ENCODE data around the gene GBA2. TPM values are rescaled to one million over a fixed set of nuclear protein-coding genes. Genes with fewer than 3 reads are reported as not detected.

The GBA2 gene
- total RNA-seq, 2 experiments from 2014 or later: 57.7 to 58.8 TPM

GRCh38 chr9:35731415-35732184, 17.4 kb downstream of the GBA2 start:
- no peaks in the 10 kb centered on the region for H3K27me3 Mint-ChIP-seq
- peaks cover 11% of the 10 kb centered on the region for H3K36me3 Mint-ChIP-seq
- H3K27ac Mint-ChIP-seq: peak overlapping the region; percentile 87
- H3K4me3 Mint-ChIP-seq: no peak overlapping the region
- H3K4me1 Mint-ChIP-seq: peaks cover 23% of the 10 kb centered on the region
- DNase-seq (no peak), ATAC-seq (peak; percentile 1)
- CTCF ChIA-PET: interaction anchor here (0.6 to 11.1 kb wide), 24 partner anchors 10 to 617 kb away, joined by 3 to 150 read pairs (median 6); partner anchors contain the start of genes ARHGEF39, CCDC107, GBA2 and HINT2
- H3K9me3 Mint-ChIP-seq (ENCODE audit: low read depth): no peaks in the 10 kb centered on the region

DNA sequence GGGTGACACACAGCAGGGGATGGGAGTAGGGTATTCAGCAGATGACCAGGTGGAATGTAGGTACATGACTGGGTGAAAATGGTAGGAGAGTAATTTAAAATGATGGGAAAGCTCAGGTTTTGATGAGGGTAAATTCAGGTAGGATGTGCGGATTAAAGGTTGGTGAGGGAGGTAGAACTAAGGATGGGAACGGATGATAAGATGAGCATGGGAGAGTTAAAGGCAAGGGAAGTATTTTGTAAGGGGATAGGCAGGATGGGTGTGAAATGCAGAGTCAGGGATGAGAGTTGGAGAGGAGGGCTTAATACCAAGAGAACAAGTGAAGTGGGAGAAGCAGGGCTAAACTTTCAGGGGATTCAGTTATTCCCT, 18.6 kb downstream of the GBA2 start:
- no peak overlapping the region for H3K27ac Mint-ChIP-seq
- CTCF ChIA-PET: interaction anchor here (0.7 to 11.1 kb wide), 13 partner anchors 9 to 114 kb away, joined by 3 to 150 read pairs (median 6); partner anchors contain the start of genes ARHGEF39, CCDC107, GBA2 and RGP1
- no peak overlapping the region for H3K4me3 Mint-ChIP-seq
- peaks cover 23% of the 10 kb centered on the region for H3K4me1 Mint-ChIP-seq
- no peak for DNase-seq
- no peaks in the 10 kb centered on the region for H3K27me3 Mint-ChIP-seq
- ATAC-seq: no peak
- H3K36me3 Mint-ChIP-seq: peaks cover 13% of the 10 kb centered on the region
- no peaks in the 10 kb centered on the region for H3K9me3 Mint-ChIP-seq (ENCODE audit: low read depth)

DNA sequence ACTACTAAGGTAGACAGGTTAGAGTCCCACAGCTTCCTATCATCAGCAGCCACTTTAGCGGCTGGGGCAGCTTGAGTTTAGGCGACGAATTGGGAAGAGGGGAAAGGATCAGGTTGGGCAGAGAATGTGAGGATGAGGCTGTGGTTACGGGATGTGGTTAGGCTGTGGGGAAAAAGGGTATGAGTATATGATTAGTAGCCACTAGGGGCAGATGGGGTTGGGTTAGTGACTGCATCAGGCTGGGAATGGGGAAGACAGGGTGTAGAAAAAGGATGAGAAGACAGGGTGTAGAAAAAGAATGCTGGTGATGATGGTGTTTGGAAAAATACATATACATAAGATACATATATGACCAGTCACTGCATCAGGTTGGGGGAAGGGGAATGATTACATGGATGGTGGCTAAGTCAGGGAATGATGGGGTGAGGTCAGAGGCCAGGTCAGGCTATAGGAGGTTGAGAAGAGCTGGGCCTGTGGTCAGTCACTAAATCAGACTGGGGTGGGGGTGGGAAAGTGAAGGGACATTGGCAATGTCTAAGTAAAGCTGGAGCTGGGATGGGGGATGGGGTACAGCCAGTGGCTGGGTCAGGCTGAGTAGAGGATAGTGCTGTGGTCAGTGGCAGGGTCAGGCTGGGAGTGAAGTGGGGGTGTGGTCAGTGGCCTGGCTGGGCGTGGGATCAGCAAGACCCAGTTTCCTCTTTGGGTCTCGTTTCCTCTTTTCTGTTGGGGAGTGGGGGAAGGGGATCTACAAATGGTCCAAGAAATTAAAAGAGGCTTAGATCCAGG, 19.1 kb downstream of the GBA2 start:
- Mint-ChIP-seq H3K27me3 (no peaks in the 10 kb centered on the region), H3K9me3 (ENCODE audit: low read depth) (no peaks in the 10 kb centered on the region), H3K36me3 (peaks cover 14% of the 10 kb centered on the region), H3K4me3 (no peak overlapping the region), H3K4me1 (peaks cover 22% of the 10 kb centered on the region), H3K27ac (no peak overlapping the region)
- DNase-seq (peak; percentile 75), ATAC-seq (no peak)
- CTCF ChIA-PET: interaction anchor here (0.6 to 11.1 kb wide), 17 partner anchors 9 to 746 kb away, joined by 3 to 150 read pairs (median 14); partner anchors contain the start of genes ARHGEF39, CCDC107, GBA2 and RGP1

DNA sequence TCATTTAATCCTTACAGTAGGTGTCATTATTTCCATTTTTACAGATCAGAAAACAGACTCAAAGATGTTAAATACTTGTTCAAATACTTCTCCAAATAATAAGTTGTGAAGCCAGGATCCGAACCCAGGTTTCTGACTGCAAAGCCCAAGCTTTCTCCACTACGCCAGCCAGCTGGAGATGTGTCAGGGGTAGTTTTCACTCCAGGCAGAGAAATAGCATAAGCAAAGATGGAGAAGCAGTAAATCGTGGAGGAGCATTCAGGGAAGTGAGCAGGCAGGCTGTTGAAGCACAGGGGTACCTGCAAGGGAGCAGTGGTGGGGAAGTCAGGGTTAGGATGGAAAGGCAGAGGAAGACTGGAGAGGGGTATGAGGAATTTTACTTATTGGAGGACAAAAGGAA, 19.9 kb downstream of the GBA2 start:
- H3K4me1 Mint-ChIP-seq: peaks cover 20% of the 10 kb centered on the region
- H3K9me3 Mint-ChIP-seq (ENCODE audit: low read depth): no peaks in the 10 kb centered on the region
- ATAC-seq (no peak), DNase-seq (no peak)
- no peaks in the 10 kb centered on the region for H3K27me3 Mint-ChIP-seq
- H3K27ac Mint-ChIP-seq: no peak overlapping the region
- H3K36me3 Mint-ChIP-seq: peaks cover 21% of the 10 kb centered on the region
- H3K4me3 Mint-ChIP-seq: no peak overlapping the region
- CTCF ChIA-PET: interaction anchor here (0.6 to 7.3 kb wide), 12 partner anchors 8 to 745 kb away, joined by 3 to 68 read pairs (median 17); partner anchors contain the start of genes CCDC107, GBA2, RGP1 and RMRP

GRCh38 chr9:35728041-35728971, 20.7 kb downstream of the GBA2 start:
- CTCF ChIA-PET: interaction anchor here (0.7 to 7.3 kb wide), 24 partner anchors 7 to 744 kb away, joined by 3 to 68 read pairs (median 6); partner anchors contain the start of genes ARHGEF39, CCDC107, GBA2 and RGP1
- H3K27ac Mint-ChIP-seq: no peak overlapping the region
- H3K36me3 Mint-ChIP-seq: peaks cover 22% of the 10 kb centered on the region
- ATAC-seq: peak; percentile 1
- peaks cover 13% of the 10 kb centered on the region for H3K4me1 Mint-ChIP-seq
- no peaks in the 10 kb centered on the region for H3K27me3 Mint-ChIP-seq
- no peak overlapping the region for H3K4me3 Mint-ChIP-seq
- peak; percentile 91 for DNase-seq
- H3K9me3 Mint-ChIP-seq (ENCODE audit: low read depth): no peaks in the 10 kb centered on the region

GRCh38 chr9:35727676-35728040, 21.4 kb downstream of the GBA2 start:
- CTCF ChIA-PET: interaction anchor here (0.7 to 7.3 kb wide), 24 partner anchors 8 to 157 kb away, joined by 3 to 68 read pairs (median 6); partner anchors contain the start of genes ARHGEF39, CCDC107, GBA2 and RGP1
- Mint-ChIP-seq H3K27ac (no peak overlapping the region), H3K27me3 (no peaks in the 10 kb centered on the region), H3K9me3 (ENCODE audit: low read depth) (no peaks in the 10 kb centered on the region), H3K36me3 (peaks cover 25% of the 10 kb centered on the region), H3K4me3 (no peak overlapping the region), H3K4me1 (peaks cover 9% of the 10 kb centered on the region)
- ATAC-seq (no peak), DNase-seq (peak; percentile 51)

DNA sequence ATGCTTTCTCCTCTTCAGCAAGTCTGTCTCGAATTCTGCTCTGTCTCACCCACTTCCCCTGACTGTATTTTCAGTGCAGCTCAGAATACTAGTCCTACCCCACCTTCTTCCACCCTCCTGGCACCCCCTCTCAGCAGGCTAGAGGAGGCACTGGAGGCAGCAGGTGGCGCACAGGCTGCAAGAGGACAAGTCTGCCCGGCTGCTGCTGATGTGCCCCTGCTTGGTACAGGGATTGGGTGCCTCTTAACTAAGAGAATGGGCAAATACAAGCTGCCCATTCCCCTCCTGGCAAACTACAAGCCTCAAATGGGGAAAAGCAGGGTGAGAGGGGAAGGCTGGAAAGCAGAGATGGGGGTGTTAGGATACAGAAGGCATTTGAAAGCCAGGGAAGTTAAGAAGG, 22.1 kb downstream of the GBA2 start:
- DNase-seq (peak; percentile 75), ATAC-seq (peak; percentile 22)
- no peaks in the 10 kb centered on the region for H3K9me3 Mint-ChIP-seq (ENCODE audit: low read depth)
- CTCF ChIA-PET: interaction anchor here (1.0 to 7.3 kb wide), 15 partner anchors 9 to 116 kb away, joined by 3 to 68 read pairs (median 7); partner anchors contain the start of genes CCDC107, GBA2, RGP1 and RMRP
- peaks cover 9% of the 10 kb centered on the region for H3K4me1 Mint-ChIP-seq
- no peaks in the 10 kb centered on the region for H3K27me3 Mint-ChIP-seq
- H3K4me3 Mint-ChIP-seq: no peak overlapping the region
- H3K36me3 Mint-ChIP-seq: peaks cover 30% of the 10 kb centered on the region
- no peak overlapping the region for H3K27ac Mint-ChIP-seq

DNA sequence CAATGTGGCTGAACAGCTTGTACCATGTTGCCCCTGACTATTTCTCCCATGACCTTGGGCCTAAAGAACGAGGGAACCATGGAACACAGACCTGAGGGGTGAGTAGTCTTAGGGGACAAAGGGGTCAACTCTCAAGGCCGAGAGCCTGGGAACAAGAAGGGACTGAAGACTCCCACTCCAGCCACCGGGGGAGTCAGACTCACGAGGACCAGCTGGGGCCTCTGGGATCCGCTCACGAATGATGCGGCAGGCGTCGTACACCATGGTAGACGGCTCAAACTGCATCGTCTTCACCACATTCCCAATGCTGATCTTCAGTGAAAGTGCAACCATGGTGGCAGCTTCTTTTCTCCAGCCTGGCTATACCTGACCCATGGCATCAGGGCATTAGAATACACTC, 23.7 kb downstream of the GBA2 start:
- peaks cover 3% of the 10 kb centered on the region for H3K4me1 Mint-ChIP-seq
- CTCF ChIA-PET: interaction anchor here (0.8 to 4.8 kb wide), 2 partner anchors 29 to 108 kb away, joined by 3 to 68 read pairs; no protein-coding TSS in a partner anchor

DNA sequence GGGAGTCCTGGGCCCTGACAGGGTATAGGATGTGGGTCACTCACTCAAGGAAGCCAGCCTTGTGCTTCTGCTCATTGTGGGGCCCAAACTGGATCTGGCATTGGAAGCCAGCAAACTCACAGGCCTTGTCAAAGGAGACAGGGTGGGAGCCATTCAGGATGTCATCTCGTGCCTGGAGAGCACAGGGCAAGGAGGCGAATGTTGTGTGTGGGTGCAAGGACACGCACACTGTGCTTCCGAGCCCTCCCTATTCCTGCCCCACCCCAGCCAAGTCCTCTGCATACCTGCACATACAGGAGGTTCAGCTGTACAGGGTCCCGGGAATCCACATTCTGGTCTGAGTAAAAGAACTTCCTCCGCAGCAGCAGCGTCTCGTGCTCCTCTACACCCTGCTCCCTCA, 25.1 kb downstream of the GBA2 start:
- H3K27me3 Mint-ChIP-seq: no peaks in the 10 kb centered on the region
- no peak overlapping the region for H3K4me3 Mint-ChIP-seq
- no peak for ATAC-seq
- CTCF ChIA-PET: no interaction called here
- peaks cover 3% of the 10 kb centered on the region for H3K4me1 Mint-ChIP-seq
- no peaks in the 10 kb centered on the region for H3K9me3 Mint-ChIP-seq (ENCODE audit: low read depth)
- DNase-seq: no peak
- H3K36me3 Mint-ChIP-seq: peaks cover 46% of the 10 kb centered on the region
- H3K27ac Mint-ChIP-seq: no peak overlapping the region

More for the DNA sequence above, 23.7 kb downstream of the GBA2 start:
- Mint-ChIP-seq H3K27me3 (no peaks in the 10 kb centered on the region), H3K9me3 (ENCODE audit: low read depth) (no peaks in the 10 kb centered on the region), H3K27ac (no peak overlapping the region), H3K4me3 (no peak overlapping the region), H3K36me3 (peaks cover 37% of the 10 kb centered on the region)
- no peak for ATAC-seq
- DNase-seq: no peak

GRCh38 chr9:35723426-35723825, 25.6 kb downstream of the GBA2 start:
- no peak overlapping the region for H3K27ac Mint-ChIP-seq
- no peaks in the 10 kb centered on the region for H3K9me3 Mint-ChIP-seq (ENCODE audit: low read depth)
- H3K4me1 Mint-ChIP-seq: peaks cover 3% of the 10 kb centered on the region
- no peaks in the 10 kb centered on the region for H3K27me3 Mint-ChIP-seq
- DNase-seq: no peak
- H3K36me3 Mint-ChIP-seq: peaks cover 47% of the 10 kb centered on the region
- CTCF ChIA-PET: no interaction called here
- ATAC-seq: no peak
- no peak overlapping the region for H3K4me3 Mint-ChIP-seq

DNA sequence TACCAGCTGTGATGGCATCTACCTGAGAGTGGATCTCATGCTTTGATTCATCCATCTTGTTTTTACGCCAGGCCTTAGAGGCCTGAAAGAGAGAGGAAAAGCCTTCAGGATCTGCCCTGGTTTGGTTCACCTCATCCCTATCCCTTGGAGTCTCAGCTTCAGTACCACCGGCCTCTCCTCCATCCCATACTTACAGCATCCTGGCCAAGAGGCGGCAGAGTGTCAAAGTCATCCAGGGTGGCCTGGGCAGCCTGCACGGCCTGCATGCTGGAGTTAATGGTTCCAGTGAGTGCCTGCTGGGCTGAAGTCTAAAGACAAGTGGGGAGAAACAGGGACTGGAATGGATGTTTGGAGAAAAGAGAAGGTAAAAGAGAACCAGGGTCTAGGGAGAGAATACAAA, 29.5 kb downstream of the GBA2 start:
- no peaks in the 10 kb centered on the region for H3K9me3 Mint-ChIP-seq (ENCODE audit: low read depth)
- H3K4me3 Mint-ChIP-seq: no peak overlapping the region
- CTCF ChIA-PET: interaction anchor here (1.0 to 4.5 kb wide), 2 partner anchors 9 to 23 kb away, joined by 4 to 16 read pairs; no protein-coding TSS in a partner anchor
- no peak for ATAC-seq
- H3K4me1 Mint-ChIP-seq: no peaks in the 10 kb centered on the region
- H3K27ac Mint-ChIP-seq: no peak overlapping the region
- H3K27me3 Mint-ChIP-seq: no peaks in the 10 kb centered on the region
- H3K36me3 Mint-ChIP-seq: peaks cover 62% of the 10 kb centered on the region
- no peak for DNase-seq

GRCh38 chr9:35718721-35719511, 30.1 kb downstream of the GBA2 start:
- Mint-ChIP-seq H3K4me1 (no peaks in the 10 kb centered on the region), H3K27ac (no peak overlapping the region), H3K27me3 (no peaks in the 10 kb centered on the region), H3K4me3 (no peak overlapping the region), H3K9me3 (ENCODE audit: low read depth) (no peaks in the 10 kb centered on the region), H3K36me3 (peaks cover 62% of the 10 kb centered on the region)
- DNase-seq (no peak), ATAC-seq (no peak)
- CTCF ChIA-PET: interaction anchor here (1.0 to 4.5 kb wide), 2 partner anchors 9 to 23 kb away, joined by 4 to 16 read pairs; no protein-coding TSS in a partner anchor

Data from activated CD8-positive, alpha-beta memory T cell treated with anti-CD3 and anti-CD28 coated beads, Interleukin-2, amount 10 ng/mL, durations not matched to agents 7 days and 5 days (primary cell).